GM21360 (cell line): Measurements from ENCODE around the gene ITGA4.

Experiments used
- ATAC-seq: cut with Tn5 transposase; IDR thresholded peaks from one replicate; pipeline ENCODE4 v1.9.1; 2021; ENCODE audit warnings: mild to moderate bottlenecking, moderate library complexity; ENCODE audit not compliant: unreplicated experiment

ITGA4 gene

DNA sequence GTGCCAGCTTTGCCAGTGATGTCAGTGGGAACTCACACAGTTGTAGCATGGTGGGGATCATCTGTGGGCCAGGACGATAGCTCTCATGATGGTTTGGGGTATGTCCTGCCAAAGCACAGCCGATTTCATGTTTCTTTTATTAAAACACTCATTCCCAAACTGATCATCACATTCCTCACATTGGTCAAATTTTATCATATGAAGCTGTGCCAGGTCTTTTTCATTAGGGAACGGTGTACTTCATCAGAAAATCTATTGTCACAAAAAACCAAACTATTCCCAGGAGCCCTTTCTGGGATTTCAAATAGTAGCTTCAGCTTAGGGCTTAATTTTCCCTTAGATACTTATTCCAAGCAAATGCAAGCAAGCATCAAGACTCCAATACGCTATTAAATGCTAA lies 42.0 kb downstream of the ITGA4 start:
- no peak for ATAC-seq

DNA sequence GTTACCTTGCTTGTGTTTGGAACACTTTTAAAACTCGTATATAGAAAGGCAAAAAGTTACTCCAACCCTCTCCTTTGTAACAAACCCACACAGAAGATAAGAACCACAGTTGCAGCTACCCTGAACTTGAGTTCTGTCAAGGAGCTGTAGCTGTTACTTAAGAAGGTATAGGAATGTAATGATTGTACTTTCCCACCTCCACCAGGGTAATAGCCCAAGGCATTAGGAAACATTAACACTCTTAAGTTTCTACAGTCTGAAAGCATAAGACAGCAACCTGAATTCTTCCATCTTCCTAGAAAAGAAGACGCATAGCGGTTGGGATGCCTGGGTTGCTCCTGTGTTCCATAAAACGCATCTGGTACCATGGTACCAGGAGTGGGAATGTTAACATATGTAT lies 43.0 kb downstream of the ITGA4 start:
- no peak for ATAC-seq

DNA sequence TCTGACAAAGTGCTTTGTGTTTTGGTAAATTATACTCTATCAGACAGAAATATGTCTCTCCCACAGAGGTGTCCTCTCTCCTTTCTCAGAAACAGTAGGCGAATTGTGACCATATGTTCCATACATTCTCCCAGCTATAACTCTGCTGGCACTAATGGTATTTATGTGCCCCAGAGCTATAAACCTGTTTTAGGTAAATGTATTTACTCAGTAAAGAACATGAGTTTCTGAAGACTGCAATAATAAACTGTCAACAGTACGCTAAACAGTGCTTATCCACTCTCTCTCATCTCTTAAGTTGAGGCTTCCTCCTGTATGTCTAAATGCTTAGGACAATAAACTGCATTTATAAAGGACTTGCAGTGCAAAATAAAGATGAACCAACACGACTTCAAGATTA lies 58.5 kb downstream of the ITGA4 start:
- no peak for ATAC-seq

DNA sequence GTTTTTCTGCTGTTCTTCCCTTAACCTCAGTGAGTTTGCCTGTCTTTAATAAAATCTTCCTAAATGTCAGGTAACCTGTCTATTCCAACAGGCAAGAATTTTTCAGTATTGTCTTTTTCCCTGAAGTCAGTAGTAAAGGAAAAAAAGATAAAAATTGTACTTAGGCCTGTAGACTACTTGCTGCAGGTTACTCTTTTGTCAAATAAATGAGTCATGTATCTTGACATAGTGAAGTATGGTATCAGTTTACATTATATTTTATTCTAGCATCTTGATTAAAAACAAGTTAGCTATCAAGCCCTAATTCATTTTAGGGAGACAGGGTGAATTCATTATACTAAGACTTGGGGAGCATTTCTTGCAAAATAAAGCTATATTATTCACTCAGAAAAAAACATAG lies 59.8 kb downstream of the ITGA4 start:
- ATAC-seq = no peak

DNA sequence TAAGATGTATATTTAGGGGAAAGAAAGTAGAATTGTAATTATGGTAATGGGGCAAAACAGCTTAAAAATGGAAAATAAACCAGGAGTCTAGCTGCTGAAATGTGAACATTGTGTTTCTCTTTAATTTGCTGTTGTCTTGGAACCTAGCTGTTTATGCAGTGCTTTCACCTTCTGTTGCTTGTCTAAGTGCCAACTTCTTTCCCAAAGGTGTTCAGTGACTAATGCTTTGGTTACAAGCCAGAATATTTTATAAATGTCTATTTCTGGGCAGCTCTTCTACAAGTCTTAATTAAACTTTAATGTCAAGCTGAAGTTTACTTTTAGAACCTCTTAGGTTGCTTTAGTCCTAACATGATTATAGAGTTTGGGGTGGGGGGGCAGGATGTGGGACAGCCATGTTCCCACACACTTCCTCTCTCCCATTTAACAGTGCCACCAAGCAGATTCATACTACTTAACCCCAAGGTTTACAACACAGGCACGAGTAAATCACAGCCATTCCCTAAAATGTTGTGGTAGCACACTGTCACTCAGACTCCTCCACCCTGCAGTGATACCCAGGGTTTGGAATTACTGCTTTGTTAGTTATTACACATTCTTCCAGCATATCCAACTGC lies 60.6 kb downstream of the ITGA4 start:
- no peak for ATAC-seq

DNA sequence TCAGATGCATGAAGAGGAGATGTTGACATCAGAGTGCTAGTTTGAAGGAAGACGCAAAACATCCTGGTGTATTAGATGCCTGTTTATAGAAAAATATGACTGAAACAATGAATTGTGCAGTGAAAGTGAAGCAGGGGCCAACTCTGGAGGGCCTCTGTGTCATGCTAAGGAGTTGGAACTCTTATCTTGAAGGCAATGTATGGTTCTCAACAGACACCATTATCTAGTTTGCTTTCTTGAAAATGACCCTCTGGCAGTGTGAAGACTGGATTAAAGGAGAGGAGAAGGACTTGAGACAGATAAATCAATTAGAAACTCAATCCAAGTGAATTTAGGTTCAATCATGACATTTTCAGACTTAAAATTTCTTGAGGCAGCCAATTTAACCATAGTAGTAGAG lies 63.1 kb downstream of the ITGA4 start:
- no peak for ATAC-seq

DNA sequence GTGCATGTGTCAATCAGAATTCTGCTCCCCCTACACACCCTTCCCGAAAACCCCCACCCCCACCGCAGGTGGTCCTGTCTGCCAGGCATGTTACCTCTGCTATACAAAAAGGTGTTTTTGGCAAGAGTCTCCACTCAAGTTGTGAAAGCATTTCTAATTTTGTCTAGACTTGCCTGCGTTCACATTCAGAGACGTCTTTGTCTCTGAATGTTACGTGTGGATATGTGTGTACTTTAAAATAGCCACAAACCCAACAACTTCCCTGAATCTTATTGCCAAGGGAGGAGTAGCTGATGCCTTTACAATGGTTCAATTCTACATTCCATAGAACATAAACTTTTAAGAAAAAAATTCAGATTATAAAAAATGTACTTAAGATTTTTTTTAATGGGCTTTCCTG lies 66.6 kb downstream of the ITGA4 start:
- no peak for ATAC-seq

DNA sequence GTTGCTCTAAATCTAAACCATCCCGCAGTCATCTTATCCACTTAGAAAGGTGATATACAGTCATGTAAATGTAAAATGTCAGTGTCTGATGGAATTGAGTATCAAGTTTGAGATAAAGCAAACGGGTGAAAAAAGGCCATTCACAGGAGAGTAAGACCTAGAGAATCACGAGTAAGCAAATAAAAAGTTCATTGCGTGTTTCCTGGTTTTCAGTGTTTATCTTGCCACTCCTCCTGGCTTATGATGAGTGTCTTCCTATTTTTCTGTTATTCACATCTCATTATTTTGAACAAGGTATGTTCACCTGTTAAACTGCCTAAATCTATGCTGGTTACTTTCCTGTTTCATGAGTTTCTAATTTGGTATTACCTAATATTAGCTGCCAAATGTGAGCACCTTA lies 68.8 kb downstream of the ITGA4 start:
- no peak for ATAC-seq

DNA sequence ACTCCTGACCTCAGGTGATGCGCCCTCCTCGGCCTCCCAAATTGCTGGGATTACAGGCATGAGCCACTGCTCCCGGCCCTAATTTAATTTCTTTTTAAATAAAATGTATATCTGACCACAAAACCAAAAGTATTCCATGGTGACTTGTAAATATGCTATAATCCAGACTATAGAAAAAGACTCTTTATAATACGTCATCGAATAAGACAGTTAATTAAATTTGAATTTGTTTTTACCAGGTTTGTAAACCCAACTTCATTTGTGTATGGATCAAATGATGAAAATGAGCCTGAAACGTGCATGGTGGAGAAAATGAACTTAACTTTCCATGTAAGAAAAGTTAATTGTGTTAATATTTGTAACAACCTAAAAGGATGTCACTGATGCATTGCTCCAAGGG lies 69.9 kb downstream of the ITGA4 start:
- no peak for ATAC-seq

DNA sequence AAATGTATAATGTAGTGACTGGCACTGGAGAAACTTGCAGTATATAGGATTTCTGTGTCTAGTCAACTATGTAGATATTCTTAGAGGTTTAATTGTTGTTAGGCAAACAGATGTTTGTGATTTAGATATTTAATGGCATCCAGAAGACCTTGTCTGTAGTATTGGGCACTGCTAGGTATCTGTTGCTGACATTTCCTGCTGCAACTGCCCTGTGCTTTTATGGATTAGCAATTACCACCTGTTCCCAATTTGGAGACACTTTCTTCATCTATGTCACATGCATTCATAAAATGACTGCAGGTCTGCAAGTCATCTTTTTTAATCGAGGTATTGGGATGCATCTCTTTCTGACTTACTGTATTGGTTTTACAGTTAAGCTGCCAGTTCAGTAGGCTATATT lies 71.3 kb downstream of the ITGA4 start:
- no peak for ATAC-seq

DNA sequence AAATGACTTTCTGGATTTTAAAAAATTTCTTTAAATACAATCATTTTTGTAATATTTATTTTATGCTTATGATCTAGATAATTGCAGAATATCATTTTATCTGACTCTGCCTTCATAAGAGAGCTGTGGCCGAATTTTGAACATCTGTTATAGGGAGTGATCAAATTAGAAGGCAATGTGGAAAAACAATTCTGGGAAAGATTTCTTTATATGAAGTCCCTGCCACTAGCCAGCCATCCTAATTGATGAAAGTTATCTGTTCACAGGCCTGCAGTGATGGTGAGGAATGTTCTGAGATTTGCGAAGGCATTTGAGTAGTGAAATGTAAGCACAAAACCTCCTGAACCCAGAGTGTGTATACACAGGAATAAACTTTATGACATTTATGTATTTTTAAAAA lies 79.5 kb downstream of the ITGA4 start:
- ATAC-seq = no peak

DNA sequence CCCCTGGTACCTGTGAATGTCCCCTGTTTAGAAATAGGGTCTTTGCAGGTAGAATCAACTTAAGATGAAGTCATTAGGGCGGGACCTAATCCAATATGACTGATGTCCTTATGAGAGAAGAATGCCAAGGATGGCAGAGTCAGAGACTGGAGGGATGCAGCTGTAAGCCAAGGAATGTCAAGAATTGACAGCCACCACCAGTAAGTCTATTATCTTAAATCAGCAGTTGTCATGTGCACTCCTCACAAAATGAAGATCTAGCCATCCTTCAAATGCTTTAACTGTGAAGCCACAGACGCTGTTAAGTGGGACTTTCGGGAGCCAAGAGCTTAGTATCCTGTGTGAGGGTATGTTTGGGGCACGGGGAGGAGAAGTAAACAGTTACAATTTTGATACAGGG lies 83.2 kb downstream of the ITGA4 start:
- no peak for ATAC-seq

DNA sequence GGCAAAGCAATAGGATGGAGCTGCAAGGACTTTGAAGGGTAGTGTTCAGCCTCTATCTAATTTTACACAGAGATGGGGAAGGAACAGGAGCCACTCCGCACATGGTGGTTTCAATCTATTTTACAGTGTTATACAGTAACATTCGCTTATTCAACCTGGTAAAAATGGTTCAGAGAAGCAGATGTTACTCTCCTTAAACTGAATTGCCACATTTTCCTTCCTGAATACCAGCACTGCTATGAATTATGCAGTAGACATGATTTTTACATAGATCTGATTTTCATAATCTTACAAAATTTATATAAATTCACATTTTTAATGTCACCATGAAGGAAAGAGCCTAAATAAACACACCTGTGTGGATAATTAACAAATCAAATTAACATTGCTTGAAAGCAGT lies 85.0 kb downstream of the ITGA4 start:
- no peak for ATAC-seq

DNA sequence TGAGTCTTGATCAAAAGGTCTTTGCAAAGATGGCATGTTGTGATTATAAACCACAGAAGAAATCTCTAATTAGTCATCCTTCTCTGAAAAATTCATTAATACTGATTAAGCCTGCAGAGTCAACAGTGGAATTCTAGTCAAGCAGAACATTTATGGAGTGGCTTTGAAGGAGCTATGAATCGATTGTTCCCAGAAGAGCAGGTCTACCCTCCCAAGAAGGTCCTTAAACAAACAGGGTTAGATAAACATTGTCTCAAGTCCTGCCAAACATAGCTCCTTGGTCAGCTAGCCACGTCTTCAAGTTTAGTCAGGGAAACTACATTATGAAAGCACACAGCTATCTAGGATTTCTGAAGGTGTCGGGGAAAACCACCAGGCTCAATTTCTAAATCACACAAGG lies 88.9 kb downstream of the ITGA4 start:
- no peak for ATAC-seq

DNA sequence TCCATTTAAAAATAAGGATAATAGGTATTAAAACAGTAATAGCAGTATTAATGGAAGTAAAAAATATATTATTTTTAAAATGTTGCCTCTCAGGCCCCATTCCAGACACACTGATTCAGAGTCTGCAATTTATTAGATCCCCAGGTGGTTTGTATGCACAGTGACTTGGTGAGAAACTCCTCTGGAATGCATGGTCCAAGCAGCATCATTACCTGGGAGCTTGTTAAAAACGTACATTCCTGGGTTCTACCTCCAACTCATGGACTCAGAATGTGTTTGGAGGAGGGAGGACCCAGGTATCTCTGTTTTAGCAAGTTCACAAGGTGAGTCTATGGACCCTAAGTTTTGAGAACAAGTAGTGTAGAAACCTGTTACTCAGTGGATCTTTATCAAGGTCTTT lies 95.6 kb downstream of the ITGA4 start:
- ATAC-seq = no peak

DNA sequence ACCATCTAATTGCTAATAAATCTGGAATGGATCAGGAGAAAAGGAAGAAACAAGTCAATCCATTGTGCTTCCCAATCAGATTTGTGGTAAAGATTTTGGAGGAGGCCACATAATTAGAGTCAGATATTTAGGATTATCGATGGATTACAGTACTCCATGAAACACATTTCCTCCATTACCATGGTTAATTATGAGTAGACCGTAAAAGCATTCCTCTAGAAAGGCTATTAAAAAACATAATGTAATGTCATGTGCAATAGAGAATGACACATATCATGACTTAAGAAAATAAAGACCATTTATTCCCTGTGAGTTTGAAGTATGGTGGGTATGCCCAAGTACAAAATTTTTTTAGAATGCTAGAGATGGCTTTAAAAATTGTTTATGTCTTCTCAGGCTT lies 96.1 kb downstream of the ITGA4 start:
- no peak for ATAC-seq

DNA sequence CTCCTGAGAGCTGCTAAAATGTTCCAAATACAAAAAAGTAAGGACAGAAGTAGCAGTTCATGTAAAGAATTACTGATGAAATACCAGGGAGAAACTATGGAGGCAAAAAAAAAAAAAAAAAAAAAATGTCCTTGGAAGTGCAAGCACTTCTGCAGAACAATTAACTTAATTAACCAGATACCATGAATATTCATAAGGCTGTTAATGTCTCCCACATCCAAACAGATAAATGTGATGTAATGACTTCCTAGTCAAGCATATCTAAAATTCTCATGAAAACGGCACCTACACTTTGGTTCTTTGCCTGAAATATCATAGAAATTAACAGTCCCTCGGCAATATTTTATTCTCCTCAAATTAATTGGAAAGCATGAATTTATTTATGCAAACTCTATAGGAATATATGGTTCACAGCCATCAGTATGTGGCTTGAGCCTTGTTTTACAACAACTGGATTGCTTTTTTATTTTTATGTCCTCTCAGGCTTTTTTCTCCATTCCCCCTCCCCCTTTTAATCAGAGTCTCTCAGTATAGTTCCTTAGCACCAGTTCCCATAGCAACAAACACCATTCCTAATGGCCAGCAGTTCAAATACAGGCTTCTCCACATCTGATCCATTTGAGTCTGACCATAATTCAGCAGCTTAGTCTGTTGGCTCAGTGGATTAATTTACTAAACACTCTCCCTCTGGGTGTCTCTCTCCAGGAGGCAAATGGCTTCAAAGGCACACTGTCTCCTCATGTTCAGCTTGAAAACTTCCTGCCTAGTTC lies 97.1 kb downstream of the ITGA4 start:
- ATAC-seq = no peak

DNA sequence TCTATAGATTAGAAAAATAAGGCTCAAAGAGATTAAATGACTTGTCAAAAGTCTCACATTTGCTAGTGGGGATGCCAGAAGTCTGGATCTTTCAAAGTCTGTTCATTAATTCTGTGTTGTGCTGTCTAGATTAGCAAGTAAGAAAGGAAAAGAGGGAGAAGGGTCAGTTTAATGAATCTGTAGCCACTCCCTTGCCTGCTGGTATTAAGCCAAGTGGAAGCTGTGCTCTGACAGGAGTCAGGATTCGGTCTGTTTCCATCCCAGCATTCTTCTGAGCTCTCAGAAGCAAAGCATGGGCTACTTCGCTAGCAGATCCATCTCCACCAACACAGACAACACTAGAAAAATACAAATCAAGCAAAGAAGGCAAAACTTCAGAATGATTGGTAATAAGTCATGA lies 101.2 kb downstream of the ITGA4 start:
- ATAC-seq = no peak

DNA sequence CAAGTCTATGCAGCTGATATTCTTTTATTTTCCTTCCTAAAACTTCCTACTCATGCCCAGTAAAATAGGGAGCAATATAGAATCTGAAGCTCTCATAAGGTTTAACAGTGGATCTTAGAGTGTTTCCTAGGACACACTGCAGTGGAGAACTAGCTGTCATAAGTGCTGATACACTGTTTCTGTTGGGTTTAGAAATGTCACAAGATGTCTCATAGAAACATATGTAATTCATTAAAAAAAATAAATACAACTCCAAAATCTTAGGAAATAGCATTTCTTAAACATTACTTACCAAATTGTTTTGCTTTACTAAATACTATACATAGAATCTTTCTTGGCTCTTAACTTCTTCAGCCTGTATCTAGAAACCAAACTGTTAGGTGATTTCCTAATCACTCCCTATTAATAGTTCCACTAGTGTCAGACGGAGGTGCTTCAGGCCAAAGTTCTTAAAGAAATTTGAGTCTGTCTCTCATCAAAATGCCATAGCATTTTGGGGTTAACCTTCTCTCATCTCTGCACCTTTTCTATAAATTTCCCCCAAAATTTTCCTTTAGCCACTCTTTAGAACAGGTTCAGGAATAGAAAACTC lies 106.0 kb downstream of the ITGA4 start:
- peak; percentile 52 for ATAC-seq

DNA sequence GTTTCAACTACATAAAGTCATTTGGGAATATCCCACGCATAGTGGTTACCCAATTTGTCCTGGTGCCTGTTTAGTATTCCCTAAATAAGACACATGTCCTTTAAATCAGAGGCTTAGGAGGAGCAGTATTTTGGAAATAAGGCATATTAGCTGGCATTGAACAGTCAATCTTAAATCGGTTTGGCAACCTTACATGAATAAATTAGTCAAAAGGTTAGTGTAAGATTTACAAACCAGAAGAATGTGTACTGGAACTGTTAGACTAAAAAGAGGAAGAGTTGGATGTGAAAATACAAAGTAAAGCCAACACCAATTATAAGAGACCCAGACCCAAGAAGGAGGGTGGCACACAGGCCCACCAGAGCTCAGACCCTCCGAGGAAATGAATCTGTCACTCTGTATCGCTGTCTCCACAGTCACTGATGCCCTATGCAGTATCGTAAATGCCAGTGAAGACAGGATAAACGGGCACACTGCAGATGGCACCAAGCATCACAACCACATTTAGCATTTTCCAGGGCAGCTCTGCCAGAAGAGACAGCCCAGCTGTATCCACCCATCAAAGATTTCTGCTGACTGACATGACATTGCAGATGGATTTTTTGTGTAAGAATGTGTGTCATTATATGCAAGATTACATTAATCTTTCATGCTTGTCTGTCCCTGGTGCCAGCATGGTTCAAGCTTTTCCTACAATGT lies 109.3 kb downstream of the ITGA4 start:
- no peak for ATAC-seq

DNA sequence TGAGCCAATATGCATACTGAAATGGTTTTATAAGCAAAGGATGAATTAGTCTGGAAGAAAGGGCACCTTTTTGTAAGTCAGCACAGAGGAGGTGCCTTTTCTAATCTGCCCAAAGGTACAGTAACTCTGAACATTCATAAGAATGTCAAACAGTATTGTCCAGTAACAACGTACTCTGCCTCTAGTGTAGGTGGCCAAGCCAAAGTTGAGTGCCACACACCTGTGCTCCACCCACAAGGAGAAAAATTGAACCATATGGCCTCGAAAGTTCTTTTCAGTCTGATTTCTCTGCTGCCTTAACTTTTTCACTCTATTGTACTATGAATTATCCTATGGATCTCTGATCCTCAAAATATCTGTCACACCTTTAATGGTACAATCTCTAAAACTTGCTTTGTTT lies 112.9 kb downstream of the ITGA4 start:
- ATAC-seq = no peak
